HG03097 (cell line): ENCODE measurements around the gene OVCA2.

Experiments used
- ATAC-seq: cut with Tn5 transposase; IDR thresholded peaks from one replicate; pipeline ENCODE4 v1.9.1; 2021; ENCODE audit not compliant: unreplicated experiment, low FRiP score

The OVCA2 gene

DNA sequence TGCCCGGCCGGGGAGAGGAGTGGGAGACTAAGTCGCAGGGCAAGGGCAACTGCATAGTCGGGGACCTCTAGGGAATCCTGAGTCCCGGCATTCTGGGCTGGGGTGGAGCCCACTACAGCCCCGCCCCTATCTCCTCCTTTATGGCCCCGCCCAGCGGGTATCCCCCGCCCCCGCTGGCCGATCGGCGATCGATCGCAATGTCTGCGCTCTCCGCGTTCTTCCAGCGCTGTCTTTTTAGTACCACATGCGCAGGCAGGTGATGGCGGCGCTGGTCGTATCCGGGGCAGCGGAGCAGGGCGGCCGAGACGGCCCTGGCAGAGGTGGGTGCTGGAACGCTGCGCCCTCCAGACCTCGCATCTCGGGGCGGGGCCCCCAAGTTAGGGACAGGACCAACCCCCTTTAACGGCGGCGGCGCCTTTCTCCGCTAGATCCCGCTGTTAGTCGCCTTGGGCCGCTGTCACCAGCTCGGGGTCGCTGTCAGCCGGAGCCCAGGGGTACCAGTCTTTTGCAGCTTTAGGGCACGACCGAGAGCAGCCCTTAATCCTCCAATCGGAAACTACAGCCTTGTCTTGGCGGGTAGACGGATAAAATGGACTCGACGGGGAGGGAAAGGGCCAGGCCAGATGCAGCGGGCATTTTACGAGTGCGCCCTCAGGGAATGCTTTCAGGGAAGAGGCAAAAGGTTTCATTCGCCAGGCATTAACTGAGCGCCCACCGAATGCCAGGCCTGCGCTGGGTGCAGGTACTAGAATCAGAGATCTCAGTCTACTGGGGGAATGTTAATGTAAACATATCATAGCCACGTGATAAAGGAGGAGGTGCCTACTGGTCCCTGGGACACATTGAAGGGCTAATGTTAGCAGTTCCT, 11.7 kb upstream of the OVCA2 start, which contains the start of gene DPH1:
Gene DPH1 (plus strand): TSS at position 243 of the 868 bp plus-strand sequence. CDS start 17 bp downstream, at position 260.
- ATAC-seq: peak; percentile 61

DNA sequence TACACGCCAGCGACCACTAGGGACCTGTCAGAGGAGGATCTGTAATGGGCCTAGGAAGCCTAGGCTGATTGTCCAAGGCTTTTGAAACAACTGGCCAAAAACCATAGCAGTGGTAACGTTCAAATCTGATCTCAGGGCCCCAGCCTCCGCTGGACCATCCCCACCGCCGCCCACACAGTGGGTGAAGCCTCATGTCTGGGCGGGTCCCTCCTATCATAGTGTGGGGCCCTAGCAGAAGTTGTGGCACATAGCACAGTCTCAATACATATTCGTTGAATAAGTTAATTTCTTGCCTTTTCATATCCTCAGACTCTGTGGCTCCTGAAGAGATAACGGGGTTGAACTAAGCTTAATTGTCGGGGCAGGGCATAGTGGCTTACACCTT, 11.1 kb upstream of the OVCA2 start:
- ATAC-seq: peak; percentile 2

DNA sequence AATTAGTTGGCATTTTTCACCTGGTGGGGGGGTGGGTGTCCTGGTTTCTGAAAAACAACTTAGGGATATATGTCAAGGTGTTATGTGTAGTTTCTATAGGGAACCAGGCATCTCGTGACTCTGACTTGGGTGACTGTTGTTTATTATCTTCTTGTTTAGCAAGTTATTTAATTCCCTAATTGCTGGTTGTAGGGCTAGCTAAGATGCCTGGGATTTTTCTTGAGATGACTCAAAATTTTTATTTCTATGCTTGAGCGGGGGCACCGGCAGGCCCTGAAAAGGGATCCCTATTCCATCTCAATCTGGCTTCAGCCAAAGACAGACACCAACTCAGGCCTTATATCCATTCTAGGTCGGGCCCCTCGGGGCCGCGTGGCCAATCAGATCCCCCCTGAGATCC, 8.7 kb upstream of the OVCA2 start:
- ATAC-seq: no peak

DNA sequence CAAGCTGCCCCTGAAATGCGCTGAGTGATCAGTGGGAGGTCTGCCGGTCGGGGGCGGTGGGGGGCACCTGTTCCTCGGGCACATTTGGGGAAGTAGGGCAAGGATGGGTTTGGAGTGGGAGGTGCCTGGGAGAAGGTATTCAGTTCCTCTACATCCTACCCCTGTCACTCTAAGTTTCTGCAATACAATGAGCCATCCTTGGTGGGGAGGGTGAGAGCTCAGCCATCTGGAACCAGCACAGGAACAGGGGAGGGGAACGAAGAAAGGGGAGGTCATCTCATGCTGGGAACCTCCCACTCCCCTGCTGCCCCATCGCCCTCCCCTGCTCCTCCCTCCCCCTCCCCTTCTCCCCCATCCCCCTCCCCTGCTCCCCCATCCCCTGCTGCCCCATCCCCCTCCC, 7.7 kb upstream of the OVCA2 start:
- ATAC-seq: no peak

DNA sequence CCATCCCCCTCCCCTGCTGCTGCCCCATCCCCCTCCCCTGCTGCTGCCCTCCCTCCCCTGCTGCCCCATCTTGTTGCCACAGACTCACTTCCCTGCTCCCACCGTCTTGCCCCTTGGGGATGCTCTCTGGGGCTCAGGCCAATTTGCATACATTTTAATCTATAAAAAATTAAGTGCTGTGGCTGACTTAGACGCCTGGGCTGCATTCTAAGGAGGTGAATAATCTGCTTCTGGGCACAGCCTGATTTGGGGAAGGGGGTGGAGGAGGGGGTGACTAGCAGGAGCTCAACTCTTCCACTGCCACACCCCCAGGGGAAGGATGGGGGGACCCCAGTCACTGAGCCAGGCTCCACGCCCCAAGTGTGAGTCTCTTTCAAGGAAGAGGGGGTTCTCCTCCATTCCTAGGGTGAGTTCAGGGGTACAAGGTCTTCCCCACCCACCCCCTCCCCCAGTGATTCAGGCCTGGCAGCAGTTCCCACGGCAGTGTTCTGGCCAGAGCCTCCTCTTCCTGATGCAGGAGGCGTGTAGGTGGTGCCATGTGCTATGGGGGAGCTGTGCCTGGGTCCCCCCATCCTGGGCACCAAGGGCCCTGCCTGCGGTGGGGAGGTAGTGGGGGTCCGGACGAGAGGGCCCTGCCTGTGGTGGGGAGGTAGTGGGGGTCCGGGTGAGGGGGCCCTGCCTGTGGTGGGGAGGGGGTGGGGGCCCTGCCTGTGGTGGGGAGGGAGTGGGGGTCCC, 6.8 kb upstream of the OVCA2 start:
- no peak for ATAC-seq

DNA sequence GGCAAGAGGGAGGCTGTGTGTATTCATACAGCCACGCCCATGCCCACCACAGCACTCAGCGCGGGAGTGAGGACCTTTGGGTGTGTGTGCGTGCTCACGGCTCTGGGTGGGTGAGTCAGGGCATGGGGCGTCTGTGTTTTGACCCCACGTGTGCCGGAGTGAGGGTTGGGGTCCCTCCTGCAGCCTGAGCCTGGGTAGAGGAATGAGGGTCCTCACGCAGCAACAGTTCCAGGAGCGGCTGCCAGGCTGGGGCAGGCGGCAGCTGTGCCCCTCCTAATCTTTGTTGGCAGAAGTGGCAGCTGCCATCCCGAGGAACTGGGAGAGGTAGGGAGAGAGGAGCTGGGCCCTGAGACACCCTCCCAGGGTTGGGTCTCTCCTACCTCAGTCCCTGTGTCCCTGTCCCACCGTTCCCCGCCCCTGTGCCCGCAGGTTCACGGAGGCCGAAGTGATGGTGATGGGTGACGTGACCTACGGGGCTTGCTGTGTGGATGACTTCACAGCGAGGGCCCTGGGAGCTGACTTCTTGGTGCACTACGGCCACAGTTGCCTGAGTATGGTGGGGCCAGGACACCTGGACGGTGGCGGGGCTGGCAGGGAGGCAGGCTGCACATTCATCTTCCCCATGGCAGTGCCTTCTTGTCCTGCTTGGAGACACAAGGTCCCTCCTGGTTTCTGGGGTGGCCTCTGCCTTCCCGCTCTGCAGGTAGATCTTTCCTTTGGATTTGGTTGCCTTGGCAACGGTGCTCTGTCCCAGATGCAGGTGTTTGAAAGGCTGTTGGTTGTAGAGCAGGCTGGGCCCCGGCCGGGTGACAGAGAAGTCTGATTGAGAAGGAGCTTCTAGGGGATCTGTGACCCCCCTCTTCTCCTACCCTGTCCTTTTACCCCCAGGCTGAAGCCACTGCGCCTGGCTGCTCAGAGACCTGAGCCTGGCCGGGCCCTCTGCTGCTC, 6.0 kb upstream of the OVCA2 start:
- ATAC-seq: no peak

DNA sequence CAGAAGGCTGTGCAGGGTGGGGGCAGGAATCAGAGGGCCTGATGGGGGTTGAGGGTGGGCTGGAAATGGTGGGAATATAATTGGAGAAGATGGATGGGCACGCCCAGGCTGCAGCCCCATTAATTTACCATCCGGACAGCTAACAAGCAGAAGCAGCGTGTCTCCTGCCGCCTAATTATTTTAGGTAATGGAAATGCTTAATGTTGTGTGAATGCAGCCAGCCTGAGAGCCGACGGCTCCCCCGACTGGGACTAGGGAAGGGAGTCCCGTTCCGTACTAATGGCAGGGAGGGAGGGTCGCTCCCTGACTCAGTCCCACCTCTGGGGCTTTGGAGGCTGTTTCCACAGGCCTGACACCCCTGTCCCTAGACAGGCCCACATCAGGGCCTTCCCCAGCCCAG, 4.7 kb upstream of the OVCA2 start:
- no peak for ATAC-seq

DNA sequence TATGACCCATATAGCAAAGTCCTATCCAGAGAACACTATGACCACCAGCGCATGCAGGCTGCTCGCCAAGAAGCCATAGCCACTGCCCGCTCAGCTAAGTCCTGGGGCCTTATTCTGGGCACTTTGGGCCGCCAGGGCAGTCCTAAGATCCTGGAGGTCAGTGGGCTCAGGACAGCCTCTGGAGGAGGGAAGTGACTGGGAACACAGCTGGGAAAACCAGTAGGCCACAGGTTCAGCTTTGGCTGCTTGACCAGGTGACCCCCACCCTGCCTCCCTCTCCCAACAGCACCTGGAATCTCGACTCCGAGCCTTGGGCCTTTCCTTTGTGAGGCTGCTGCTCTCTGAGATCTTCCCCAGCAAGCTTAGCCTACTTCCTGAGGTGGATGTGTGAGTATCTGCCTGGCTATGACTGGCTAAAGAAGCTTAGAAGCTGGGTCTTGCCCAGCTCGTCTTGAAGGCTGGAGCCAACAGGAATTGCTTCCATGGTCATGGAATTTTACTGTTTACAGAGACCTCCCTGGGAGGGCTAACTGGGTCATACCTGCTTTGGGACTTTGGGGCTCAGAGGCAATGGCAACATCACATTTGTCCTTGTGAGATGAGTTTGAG, 1.5 kb upstream of the OVCA2 start:
- no peak for ATAC-seq

DNA sequence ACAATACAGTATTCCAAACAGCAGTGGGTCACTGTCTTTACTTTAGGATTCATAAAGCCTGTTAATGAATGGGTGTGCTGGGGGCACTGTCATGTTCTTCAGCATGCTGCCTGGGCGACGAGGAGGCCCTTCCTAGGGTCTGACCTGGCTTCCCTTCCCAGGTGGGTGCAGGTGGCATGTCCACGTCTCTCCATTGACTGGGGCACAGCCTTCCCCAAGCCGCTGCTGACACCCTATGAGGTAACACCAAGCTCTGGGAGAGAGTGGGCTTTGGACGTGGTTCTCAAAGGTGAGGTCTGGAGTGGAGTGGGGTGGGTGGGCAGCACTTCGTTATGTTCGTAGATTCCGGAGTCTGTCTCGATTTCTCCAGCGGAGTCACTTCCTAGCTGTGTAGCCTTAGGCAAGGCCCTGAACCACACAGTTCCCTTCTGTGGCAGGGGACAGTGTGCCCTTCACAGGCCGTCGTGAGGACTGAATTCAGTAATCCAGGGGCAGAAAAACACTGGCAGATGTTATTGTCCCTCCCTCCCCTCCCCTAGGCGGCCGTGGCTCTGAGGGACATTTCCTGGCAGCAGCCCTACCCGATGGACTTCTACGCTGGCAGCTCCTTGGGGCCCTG, 771 bp upstream of the OVCA2 start:
- no peak for ATAC-seq

DNA sequence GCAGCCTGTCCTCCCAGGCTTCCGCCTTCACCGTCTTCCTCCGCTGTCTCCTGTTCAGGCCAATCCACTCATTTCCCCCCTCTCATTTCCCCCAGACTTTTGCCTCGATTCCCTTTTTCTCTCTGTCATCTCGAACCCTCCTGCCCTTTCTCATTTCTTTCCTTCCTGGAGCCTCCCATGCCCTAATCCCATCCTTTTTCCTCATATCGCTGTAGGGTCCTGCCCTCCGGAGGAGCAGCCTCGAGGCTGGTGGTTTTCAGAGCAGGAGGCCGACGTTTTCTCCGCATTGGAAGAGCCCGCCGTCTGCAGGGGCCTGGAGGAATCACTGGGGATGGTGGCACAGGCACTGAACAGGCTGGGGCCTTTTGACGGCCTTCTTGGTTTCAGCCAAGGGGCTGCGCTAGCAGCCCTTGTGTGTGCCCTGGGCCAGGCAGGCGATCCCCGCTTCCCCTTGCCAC, 597 bp downstream of the OVCA2 start:
- no peak for ATAC-seq

DNA sequence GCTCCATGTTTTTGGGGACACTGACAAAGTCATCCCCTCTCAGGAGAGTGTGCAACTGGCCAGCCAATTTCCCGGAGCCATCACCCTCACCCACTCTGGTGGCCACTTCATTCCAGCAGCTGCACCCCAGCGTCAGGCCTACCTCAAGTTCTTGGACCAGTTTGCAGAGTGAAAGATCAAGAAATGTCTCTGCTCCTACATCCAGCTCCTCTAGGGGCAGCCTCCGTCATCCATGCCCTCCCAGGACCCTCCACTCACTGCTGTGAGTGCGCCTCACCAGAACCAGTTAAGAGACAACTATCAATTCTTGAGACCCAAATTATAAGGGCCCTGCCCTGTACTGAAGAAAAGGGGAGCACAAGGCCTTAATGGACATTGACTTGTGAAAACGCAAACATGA, 1.1 kb downstream of the OVCA2 start:
- ATAC-seq: no peak

DNA sequence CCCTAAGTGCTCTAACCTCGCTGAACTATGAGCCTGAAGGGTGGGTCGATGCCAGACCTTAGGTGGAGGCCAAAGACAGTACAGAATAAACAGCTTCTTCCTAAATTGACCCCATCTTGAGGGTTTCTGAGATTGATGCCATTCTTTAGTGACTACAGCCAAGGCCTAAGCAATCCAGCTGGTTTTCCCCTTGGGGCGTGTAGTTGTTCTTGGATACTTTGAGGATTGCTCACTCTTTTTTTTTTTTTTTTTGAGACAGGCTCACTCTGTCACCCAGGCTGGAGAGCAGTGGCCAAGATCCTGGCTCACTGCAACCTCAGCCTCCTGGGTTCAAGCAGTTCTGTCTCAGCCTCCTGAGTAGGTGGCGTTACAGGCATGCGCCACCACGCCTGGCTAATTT, 2.0 kb downstream of the OVCA2 start:
- ATAC-seq: no peak

DNA sequence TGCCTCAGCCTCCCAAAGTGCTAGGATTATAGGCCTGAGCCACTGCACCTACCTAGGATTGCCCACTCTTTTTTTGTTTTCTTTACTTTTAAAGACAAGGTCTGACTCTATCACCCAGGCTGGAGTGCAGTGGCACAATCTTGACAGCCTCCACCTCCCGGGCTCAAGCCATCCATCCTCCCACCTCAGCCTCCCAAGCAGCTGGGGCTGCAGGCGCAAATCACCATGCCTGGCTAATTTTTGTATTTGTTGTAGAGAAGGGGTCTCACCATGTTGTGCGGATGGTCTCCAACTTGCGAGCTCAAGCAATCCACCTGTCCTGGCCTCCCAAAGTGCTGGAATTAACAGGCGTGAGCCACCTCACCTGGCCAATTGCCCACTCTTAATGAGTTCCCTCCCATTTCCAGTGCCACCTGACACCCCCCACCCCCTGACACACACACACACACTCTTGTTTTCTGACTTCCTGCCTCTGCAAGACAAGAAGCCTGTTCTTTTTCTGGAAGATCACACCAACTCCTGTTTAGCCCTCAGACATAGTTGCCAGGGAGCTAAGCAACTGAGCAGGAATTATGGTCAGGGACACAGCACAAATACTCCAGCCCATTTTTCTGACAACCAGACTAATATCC, 2.6 kb downstream of the OVCA2 start:
- no peak for ATAC-seq

DNA sequence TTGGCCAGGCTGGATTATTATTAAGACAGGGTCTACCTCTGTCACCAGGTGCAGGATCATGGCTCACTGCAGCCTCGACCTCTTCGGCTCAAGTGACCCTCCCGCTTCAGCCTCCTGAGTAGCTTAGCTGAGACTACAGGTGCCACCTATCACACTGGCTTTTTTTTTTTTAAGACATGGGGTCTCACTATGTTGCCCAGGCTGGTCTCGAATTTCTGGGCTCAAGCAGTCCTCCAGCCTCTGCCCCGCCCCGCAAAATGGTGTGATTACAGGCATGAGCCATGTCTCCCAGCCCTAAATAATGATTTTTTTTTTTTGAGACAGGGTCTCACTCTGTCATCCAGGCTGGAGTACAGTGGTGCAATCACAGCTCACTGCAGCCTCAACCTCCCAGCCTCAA, 5.8 kb downstream of the OVCA2 start:
- no peak for ATAC-seq

DNA sequence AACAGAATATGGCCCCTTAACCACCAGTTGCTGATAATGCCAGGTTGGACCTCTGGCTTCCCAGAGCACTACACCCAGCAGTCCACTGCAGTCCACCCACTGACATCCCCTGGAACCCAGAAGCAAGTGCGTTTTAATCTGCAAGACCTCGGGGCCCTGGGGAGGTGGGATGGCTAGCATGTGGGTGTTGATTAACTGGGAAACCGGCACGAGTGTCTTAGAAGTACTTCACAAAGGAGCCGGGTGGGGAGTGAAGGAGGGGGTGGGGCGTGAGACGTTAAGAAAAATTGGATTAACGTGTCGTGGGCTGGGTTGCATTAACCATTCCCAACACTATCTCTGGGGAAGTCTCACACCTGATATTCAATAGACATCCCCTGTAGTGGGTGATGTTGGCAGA, 7.0 kb downstream of the OVCA2 start:
- no peak for ATAC-seq

DNA sequence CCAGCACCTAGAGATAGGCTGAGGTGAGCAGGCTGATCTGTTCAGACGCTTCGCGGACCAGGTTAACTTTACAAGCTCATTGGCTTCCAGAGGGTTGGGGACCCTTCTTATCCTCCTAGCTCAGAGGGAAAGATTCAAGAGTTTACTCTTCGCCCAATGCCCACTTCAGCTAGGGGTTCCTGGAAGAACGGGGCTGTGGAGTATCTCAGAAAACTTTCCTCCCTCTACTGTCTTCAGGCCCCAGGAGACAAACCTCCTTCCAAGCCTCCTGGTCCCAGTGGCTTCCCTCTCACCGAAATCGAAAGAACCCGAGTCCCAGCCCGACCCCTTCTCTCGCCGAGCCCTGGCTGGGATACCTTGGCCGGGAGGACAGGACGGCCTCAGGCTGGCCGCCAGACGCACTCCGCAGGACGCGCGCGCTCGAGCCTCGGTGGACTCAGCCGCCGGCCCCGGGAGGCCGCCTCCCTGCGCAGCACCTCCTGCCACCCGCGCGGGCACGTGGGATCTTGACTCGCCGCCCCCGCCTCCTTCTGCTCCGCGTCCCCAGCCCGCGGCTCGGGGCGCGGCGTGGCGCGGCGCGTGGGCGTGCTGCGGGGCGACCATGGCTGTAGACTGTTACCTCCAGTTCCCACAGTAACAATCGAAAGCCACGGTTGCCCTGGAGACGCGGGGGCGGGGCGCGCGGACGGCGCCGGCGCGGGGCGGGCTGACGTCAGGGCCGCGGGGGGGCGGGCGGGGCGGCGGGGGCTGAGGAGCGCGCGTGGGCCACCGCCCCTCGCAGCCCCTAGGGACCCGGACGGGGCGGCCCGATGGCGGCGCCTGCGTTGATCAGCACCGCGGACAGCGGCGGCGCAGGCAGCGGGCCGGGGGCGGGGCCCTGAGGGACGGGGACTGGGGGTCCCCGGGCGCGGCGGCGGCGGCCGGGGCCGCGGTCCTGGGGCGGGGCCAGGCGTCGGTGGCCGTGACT, 7.8 kb downstream of the OVCA2 start:
- peak; percentile 51 for ATAC-seq

DNA sequence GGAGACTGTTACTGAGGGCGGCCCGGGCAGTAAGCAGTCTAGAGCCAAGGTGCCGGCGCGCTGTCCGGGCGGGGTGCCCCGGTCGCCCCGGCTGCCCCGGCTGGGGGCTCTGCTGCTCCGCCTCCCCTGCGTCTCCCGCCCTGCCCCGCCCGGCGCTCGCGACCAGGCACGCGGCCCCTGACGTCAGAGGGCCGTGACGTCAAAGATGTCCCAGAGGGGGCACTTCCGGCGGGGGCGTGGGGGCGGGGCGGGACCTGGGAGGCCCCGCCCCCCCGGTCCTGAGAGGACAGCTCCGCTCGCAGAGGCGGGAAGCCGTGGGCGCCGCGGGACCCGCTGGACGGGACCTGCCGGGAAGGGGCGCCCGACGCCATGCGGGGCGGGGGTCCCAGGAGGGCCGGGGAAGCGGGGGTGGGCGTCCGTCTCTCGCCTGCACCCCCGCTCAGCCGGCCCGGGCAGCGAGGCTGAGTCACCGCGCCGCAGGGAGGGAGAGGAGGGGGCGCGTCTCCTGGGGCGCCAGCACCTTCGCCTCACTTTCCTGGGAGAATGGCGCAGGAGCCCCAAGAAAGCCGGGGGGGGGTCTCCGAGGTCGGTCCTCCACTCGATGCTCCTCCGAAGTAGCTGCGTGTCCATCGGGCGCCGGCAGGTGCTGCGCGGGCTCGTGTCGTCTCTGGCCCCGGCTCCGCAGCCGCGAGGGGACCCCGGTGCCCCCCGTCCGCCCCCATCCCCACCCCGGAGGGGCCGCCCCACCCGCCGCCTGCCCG, 8.7 kb downstream of the OVCA2 start:
- no peak for ATAC-seq
